Measurements from ENCODE around the gene CIT.

DNA sequence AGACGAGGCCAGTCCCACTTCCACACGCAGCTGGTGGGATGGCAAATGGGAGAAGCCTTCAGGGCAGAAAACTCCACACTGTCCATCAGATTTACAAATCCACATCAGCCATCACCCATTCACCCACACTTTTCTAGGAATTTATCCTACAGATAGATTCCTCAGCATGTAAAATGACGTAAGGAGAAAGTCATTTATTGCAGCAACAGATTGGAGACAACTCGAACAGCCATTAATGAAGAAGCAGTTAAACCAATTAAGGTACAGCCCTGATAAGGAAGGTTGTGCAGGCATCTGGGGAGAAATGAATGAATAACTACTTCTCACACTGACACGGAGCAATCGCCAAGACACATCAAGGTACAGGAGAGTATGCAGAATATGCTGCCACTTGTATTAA, 183.0 kb downstream of the CIT start:
- no peak for TF ChIP-seq EP300 (IDR thresholded peaks at IDR 0.05)
- TF ChIP-seq, protein P1, sequence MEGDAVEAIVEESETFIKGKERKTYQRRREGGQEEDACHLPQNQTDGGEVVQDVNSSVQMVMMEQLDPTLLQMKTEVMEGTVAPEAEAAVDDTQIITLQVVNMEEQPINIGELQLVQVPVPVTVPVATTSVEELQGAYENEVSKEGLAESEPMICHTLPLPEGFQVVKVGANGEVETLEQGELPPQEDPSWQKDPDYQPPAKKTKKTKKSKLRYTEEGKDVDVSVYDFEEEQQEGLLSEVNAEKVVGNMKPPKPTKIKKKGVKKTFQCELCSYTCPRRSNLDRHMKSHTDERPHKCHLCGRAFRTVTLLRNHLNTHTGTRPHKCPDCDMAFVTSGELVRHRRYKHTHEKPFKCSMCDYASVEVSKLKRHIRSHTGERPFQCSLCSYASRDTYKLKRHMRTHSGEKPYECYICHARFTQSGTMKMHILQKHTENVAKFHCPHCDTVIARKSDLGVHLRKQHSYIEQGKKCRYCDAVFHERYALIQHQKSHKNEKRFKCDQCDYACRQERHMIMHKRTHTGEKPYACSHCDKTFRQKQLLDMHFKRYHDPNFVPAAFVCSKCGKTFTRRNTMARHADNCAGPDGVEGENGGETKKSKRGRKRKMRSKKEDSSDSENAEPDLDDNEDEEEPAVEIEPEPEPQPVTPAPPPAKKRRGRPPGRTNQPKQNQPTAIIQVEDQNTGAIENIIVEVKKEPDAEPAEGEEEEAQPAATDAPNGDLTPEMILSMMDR (IDR thresholded peaks at IDR 0.05), result no peak
- no peak for TF ChIP-seq POLR2AphosphoS5 (IDR thresholded peaks at IDR 0.05)

Measured in suprapubic skin (tissue), 4 donors.